ENCODE data around the gene KRTAP10-4. TPM values are rescaled to one million over a fixed set of nuclear protein-coding genes. Genes with fewer than 3 reads are reported as not detected.
"Not testable (repeated sequence)": the region's sequence is repeated elsewhere in the genome, so short reads cannot be mapped to it uniquely, and the experiment has no call there.

Gene KRTAP10-4
- total and polyA plus RNA-seq, 9 donors: not detected

GRCh38 chr21:44599264-44600029 lies 25.9 kb downstream of the KRTAP10-4 start:
- Histone ChIP-seq H3K27ac (no peak overlapping the region), H3K9me3 (no peaks in the 10 kb centered on the region), H3K4me3 (no peak overlapping the region), H3K36me3 (no peaks in the 10 kb centered on the region), H3K4me1 (ENCODE audit: insufficient read depth) (no peaks in the 10 kb centered on the region), H3K27me3 (no peaks in the 10 kb centered on the region)
- no peak for TF ChIP-seq POLR2A (IDR thresholded peaks at IDR 0.05)
- no peak for TF ChIP-seq CTCF (IDR thresholded peaks at IDR 0.05)
- intact Hi-C loops (cut with DNase I): no loop called here
- WGBS, 3 donors: 69 to 81% (median 74%) methylated on average over 8 of the region's 8 CpGs
- DNase-seq: no peak

GRCh38 chr21:44600118-44600978 lies 26.8 kb downstream of the KRTAP10-4 start, which contains the start of gene KRTAP10-7:
TSS of gene KRTAP10-7 (plus strand) at chr21:44600597. CDS start at chr21:44600622, 25 bp downstream.
- H3K4me3 ChIP-seq; H3K27me3 ChIP-seq; H3K9me3 ChIP-seq; H3K27ac ChIP-seq; H3K36me3 ChIP-seq; H3K4me1 ChIP-seq (ENCODE audit: insufficient read depth); intact Hi-C loops (cut with DNase I); DNase-seq: not testable (repeated sequence)
- 60 to 72% (median 64%) methylated on average over 23 of the region's 23 CpGs for WGBS, 3 donors

GRCh38 chr21:44601091-44601490 lies 27.6 kb downstream of the KRTAP10-4 start:
- DNase-seq; intact Hi-C loops (cut with DNase I); H3K4me1 ChIP-seq (ENCODE audit: insufficient read depth); H3K36me3 ChIP-seq; H3K27me3 ChIP-seq; H3K4me3 ChIP-seq; H3K27ac ChIP-seq; H3K9me3 ChIP-seq: not testable (repeated sequence)
- 63 to 75% (median 71%) methylated on average over 8 to 10 of the region's 10 CpGs for WGBS, 3 donors

GRCh38 chr21:44601596-44602462 lies 28.3 kb downstream of the KRTAP10-4 start:
- H3K4me1 ChIP-seq (ENCODE audit: insufficient read depth): no peaks in the 10 kb centered on the region
- H3K27ac ChIP-seq: no peak overlapping the region
- DNase-seq: no peak
- no peaks in the 10 kb centered on the region for H3K27me3 ChIP-seq
- WGBS, 3 donors: 60 to 71% (median 60%) methylated on average over 23 of the region's 23 CpGs
- H3K4me3 ChIP-seq: no peak overlapping the region
- no peaks in the 10 kb centered on the region for H3K36me3 ChIP-seq
- H3K9me3 ChIP-seq: no peaks in the 10 kb centered on the region
- intact Hi-C loops (cut with DNase I): no loop called here
- TF ChIP-seq POLR2A (IDR thresholded peaks at IDR 0.05) (no peak), CTCF (IDR thresholded peaks at IDR 0.05) (no peak), EP300 (IDR thresholded peaks at IDR 0.05) (no peak)

- no peak for DNase-seq
- Histone ChIP-seq H3K27ac (no peak overlapping the region), H3K4me1 (ENCODE audit: insufficient read depth) (no peaks in the 10 kb centered on the region), H3K27me3 (no peaks in the 10 kb centered on the region), H3K4me3 (no peak overlapping the region), H3K9me3 (no peaks in the 10 kb centered on the region), H3K36me3 (no peaks in the 10 kb centered on the region)
- intact Hi-C loops (cut with DNase I): no loop called here
- TF ChIP-seq POLR2A (IDR thresholded peaks at IDR 0.05) (no peak), CTCF (IDR thresholded peaks at IDR 0.05) (no peak), EP300 (IDR thresholded peaks at IDR 0.05) (no peak)
- WGBS, 3 donors: 66 to 75% (median 67%) methylated on average over 9 to 20 of the region's 21 CpGs
Observed at GRCh38 chr21:44602463-44602850, 28.9 kb downstream of the KRTAP10-4 start.
